Measurements from ENCODE around the gene EXOG. TPM values are rescaled to one million over a fixed set of nuclear protein-coding genes. Genes with fewer than 3 reads are reported as not detected.

EXOG gene
- total and polyA plus RNA-seq, 10 of the 15 experiments (the other 5 are each of a cell fraction or from before 2014, with no cell fraction given), result 7.8 to 20.9 (median 19.6) TPM

DNA sequence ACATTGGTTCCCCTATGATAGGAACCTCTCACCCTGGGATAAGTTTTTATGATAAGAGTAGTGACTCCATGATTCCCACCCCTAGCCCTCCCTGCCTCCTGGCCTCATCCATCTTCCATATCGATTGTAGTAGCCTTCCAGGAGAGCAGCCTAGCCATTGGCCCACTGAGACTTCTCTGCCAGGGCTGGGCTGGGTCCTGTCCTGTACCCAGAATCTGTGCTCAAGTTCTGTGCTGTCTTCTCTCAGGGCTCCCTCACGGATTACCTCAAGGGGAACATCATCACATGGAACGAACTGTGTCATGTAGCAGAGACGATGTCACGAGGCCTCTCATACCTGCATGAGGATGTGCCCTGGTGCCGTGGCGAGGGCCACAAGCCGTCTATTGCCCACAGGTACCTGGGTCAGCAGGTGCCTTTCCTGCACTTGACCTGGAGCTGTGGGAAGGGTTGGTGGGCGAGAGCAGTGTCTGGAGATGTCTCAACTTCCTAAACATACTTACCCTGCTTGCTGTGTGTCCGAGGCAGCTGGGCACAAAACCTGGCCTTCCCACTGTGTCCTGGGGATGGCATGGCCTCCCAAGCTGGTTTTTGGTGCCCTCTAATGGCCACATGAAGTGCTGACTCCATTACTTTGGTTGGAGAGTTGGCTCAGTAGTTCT lies 16.6 kb upstream of the EXOG start (continued):
- TF ChIP-seq SMC3 (IDR thresholded peaks at IDR 0.05; ENCODE audit: borderline replicate concordance, low read length), result peak; percentile 78
- TF ChIP-seq BHLHE40 (IDR thresholded peaks at IDR 0.05; ENCODE audit: borderline replicate concordance in 1 of 2, low read depth in 2 of 2, low read length in 1 of 2), result no peak
- TF ChIP-seq RUNX3 (IDR thresholded peaks at IDR 0.05; ENCODE audit: low read length), result peak; percentile 16; the same call in 1 of the 2 replicates
- TF ChIP-seq, protein P1, sequence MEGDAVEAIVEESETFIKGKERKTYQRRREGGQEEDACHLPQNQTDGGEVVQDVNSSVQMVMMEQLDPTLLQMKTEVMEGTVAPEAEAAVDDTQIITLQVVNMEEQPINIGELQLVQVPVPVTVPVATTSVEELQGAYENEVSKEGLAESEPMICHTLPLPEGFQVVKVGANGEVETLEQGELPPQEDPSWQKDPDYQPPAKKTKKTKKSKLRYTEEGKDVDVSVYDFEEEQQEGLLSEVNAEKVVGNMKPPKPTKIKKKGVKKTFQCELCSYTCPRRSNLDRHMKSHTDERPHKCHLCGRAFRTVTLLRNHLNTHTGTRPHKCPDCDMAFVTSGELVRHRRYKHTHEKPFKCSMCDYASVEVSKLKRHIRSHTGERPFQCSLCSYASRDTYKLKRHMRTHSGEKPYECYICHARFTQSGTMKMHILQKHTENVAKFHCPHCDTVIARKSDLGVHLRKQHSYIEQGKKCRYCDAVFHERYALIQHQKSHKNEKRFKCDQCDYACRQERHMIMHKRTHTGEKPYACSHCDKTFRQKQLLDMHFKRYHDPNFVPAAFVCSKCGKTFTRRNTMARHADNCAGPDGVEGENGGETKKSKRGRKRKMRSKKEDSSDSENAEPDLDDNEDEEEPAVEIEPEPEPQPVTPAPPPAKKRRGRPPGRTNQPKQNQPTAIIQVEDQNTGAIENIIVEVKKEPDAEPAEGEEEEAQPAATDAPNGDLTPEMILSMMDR (IDR thresholded peaks at IDR 0.05 in 2 of 3, conservative IDR thresholded peaks at IDR 0.05 in 1 of 3; ENCODE audit: control insufficient read depth in 2 of 3, extremely low read depth in 1 of 3, insufficient read depth in 1 of 3, low read depth in 3 of 3, low read length in 3 of 3), result peak; percentile 72 to 90 (median 89)

DNA sequence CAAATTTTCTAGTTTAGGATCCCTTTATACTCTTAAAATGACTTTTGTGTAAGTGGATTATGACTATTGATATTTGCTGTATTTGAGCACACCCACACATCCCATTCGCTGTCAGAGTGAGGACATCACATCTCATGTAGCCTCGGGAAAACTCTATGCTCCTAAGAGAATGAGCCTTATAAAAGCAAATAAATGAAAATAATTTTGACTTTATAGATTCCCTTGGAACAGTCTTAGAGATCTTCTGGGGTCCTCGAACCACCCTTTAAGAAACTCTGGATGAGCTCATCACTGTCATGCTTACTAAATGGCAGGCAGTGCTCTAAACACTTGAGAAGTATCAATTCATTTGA lies 16.1 kb upstream of the EXOG start:
- no peak for DNase-seq (ENCODE audit: low read depth, low spot score)
- in situ Hi-C loops (cut with MboI), result loop anchor here (5.0 kb wide), 2 partner anchors 133 to 363 kb away; partner anchors contain the start of gene XYLB
- ATAC-seq, result no peak
- TF ChIP-seq, protein P2, sequence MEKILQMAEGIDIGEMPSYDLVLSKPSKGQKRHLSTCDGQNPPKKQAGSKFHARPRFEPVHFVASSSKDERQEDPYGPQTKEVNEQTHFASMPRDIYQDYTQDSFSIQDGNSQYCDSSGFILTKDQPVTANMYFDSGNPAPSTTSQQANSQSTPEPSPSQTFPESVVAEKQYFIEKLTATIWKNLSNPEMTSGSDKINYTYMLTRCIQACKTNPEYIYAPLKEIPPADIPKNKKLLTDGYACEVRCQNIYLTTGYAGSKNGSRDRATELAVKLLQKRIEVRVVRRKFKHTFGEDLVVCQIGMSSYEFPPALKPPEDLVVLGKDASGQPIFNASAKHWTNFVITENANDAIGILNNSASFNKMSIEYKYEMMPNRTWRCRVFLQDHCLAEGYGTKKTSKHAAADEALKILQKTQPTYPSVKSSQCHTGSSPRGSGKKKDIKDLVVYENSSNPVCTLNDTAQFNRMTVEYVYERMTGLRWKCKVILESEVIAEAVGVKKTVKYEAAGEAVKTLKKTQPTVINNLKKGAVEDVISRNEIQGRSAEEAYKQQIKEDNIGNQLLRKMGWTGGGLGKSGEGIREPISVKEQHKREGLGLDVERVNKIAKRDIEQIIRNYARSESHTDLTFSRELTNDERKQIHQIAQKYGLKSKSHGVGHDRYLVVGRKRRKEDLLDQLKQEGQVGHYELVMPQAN (conservative IDR thresholded peaks at IDR 0.05), result no peak
- TF ChIP-seq IKZF2 (IDR thresholded peaks at IDR 0.05) (no peak), CBFB (IDR thresholded peaks at IDR 0.05; ENCODE audit: low read depth) (no peak), TAF1 (IDR thresholded peaks at IDR 0.05; ENCODE audit: borderline replicate concordance, low read depth, low read length) (no peak)
- TF ChIP-seq, protein P3, sequence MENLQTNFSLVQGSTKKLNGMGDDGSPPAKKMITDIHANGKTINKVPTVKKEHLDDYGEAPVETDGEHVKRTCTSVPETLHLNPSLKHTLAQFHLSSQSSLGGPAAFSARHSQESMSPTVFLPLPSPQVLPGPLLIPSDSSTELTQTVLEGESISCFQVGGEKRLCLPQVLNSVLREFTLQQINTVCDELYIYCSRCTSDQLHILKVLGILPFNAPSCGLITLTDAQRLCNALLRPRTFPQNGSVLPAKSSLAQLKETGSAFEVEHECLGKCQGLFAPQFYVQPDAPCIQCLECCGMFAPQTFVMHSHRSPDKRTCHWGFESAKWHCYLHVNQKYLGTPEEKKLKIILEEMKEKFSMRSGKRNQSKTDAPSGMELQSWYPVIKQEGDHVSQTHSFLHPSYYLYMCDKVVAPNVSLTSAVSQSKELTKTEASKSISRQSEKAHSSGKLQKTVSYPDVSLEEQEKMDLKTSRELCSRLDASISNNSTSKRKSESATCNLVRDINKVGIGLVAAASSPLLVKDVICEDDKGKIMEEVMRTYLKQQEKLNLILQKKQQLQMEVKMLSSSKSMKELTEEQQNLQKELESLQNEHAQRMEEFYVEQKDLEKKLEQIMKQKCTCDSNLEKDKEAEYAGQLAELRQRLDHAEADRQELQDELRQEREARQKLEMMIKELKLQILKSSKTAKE (IDR thresholded peaks at IDR 0.05; ENCODE audit: low read depth, poor library complexity, severe bottlenecking), result no peak
- TF ChIP-seq, protein P4, sequence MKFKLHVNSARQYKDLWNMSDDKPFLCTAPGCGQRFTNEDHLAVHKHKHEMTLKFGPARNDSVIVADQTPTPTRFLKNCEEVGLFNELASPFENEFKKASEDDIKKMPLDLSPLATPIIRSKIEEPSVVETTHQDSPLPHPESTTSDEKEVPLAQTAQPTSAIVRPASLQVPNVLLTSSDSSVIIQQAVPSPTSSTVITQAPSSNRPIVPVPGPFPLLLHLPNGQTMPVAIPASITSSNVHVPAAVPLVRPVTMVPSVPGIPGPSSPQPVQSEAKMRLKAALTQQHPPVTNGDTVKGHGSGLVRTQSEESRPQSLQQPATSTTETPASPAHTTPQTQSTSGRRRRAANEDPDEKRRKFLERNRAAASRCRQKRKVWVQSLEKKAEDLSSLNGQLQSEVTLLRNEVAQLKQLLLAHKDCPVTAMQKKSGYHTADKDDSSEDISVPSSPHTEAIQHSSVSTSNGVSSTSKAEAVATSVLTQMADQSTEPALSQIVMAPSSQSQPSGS (IDR thresholded peaks at IDR 0.05; ENCODE audit: low read length), result no peak
- TF ChIP-seq, protein P5, sequence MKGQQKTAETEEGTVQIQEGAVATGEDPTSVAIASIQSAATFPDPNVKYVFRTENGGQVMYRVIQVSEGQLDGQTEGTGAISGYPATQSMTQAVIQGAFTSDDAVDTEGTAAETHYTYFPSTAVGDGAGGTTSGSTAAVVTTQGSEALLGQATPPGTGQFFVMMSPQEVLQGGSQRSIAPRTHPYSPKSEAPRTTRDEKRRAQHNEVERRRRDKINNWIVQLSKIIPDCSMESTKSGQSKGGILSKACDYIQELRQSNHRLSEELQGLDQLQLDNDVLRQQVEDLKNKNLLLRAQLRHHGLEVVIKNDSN (IDR thresholded peaks at IDR 0.05; ENCODE audit: borderline replicate concordance, extremely low read length, insufficient read depth, low read depth, low read length), result no peak

More for the DNA sequence above, 16.1 kb upstream of the EXOG start:
- H3K27me3 ChIP-seq (replicated peaks in 1 of 2; ENCODE audit: control insufficient read depth in 2 of 2, insufficient read depth in 2 of 2, low read length in 1 of 2), result no peaks in the 10 kb centered on the region
- no peaks in the 10 kb centered on the region for H3K9me3 ChIP-seq (replicated peaks; ENCODE audit: control insufficient read depth, insufficient read depth, low read length)
- H3K79me2 ChIP-seq (ENCODE audit: control insufficient read depth, insufficient read depth, low read length), result no peaks in the 10 kb centered on the region
- no peak overlapping the region for H3K27ac ChIP-seq (ENCODE audit: control insufficient read depth, insufficient read depth)
- no peak overlapping the region for H2AFZ ChIP-seq (ENCODE audit: control insufficient read depth, low read depth, low read length)
- H4K20me1 ChIP-seq (ENCODE audit: control insufficient read depth, insufficient read depth), result no peaks in the 10 kb centered on the region
- POLR2A ChIA-PET, result no interaction called here
- peaks cover 4 to 10% of the 10 kb centered on the region in 2 experiments; a peak in 3 of 4 replicates for H3K36me3 ChIP-seq (ENCODE audit: control insufficient read depth in 2 of 2, insufficient read depth in 2 of 2, low read length in 1 of 2)
- BruUV-seq (replicated peaks), result no TSS peak
- FAIRE-seq, result no peak
- no peak overlapping the region for H3K4me2 ChIP-seq (ENCODE audit: control insufficient read depth, insufficient read depth)
- no peak overlapping the region for H3K4me3 ChIP-seq
- RAD21 ChIA-PET (ENCODE audit: unreplicated experiment), result interaction anchor here (1.4 to 3.0 kb wide), 4 partner anchors 25 to 506 kb away, joined by 3 to 18 read pairs (median 4); partner anchors contain the start of gene XYLB
- CTCF ChIA-PET, result interaction anchor here (0.7 to 6.2 kb wide), 24 partner anchors 9 to 505 kb away, joined by 3 to 55 read pairs (median 6); partner anchors contain the start of genes EXOG and XYLB
- H3K4me1 ChIP-seq (ENCODE audit: control insufficient read depth, insufficient read depth, low read length), result no peaks in the 10 kb centered on the region
- 37% methylated on average over 3 of the region's 3 CpGs for WGBS (ENCODE audit: insufficient coverage, insufficient replicate concordance, low lambda C conversion rate, missing lambda C conversion rate)
- SMC1A ChIA-PET (ENCODE audit: uncharacterized antibody, unreplicated experiment), result interaction anchor here (0.8 to 3.4 kb wide), 6 partner anchors 10 to 675 kb away, joined by 3 to 30 read pairs (median 4); partner anchors contain the start of gene XYLB
- H3K9ac ChIP-seq (ENCODE audit: control insufficient read depth, insufficient read depth, low read length), result no peak overlapping the region
- intact Hi-C loops (cut with micrococcal nuclease; ENCODE audit: unreplicated experiment), result loop anchor here (1.0 to 5.0 kb wide), 3 partner anchors 113 to 476 kb away; no protein-coding TSS in a partner anchor
